NCI-H1105 (cell line): Measurements from ENCODE around the gene ATOH8.

Experiments used
- DNase-seq: peaks from one replicate; lab custom pipeline; 2025; lab: John Stamatoyannopoulos, UW

The ATOH8 gene

DNA sequence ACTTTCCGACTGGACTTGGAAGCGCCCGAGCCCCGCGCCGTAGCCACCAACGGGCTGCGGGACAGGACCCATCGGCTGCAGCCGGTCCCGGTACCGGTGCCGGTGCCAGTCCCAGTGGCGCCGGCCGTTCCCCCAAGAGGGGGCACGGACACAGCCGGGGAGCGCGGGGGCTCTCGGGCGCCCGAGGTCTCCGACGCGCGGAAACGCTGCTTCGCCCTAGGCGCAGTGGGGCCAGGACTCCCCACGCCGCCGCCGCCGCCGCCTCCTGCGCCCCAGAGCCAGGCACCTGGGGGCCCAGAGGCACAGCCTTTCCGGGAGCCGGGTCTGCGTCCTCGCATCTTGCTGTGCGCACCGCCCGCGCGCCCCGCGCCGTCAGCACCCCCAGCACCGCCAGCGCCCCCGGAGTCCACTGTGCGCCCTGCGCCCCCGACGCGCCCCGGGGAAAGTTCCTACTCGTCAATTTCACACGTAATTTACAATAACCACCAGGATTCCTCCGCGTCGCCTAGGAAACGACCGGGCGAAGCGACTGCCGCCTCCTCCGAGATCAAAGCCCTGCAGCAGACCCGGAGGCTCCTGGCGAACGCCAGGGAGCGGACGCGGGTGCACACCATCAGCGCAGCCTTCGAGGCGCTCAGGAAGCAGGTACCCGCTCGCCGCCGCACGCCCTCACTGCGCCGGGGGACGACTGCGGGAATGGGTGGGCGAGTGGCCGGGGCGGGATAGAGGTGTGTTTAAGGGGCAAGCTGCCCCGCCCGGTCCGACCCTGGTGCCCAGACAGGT lies 713 bp downstream of the ATOH8 start:
- peak; percentile 63 for DNase-seq

DNA sequence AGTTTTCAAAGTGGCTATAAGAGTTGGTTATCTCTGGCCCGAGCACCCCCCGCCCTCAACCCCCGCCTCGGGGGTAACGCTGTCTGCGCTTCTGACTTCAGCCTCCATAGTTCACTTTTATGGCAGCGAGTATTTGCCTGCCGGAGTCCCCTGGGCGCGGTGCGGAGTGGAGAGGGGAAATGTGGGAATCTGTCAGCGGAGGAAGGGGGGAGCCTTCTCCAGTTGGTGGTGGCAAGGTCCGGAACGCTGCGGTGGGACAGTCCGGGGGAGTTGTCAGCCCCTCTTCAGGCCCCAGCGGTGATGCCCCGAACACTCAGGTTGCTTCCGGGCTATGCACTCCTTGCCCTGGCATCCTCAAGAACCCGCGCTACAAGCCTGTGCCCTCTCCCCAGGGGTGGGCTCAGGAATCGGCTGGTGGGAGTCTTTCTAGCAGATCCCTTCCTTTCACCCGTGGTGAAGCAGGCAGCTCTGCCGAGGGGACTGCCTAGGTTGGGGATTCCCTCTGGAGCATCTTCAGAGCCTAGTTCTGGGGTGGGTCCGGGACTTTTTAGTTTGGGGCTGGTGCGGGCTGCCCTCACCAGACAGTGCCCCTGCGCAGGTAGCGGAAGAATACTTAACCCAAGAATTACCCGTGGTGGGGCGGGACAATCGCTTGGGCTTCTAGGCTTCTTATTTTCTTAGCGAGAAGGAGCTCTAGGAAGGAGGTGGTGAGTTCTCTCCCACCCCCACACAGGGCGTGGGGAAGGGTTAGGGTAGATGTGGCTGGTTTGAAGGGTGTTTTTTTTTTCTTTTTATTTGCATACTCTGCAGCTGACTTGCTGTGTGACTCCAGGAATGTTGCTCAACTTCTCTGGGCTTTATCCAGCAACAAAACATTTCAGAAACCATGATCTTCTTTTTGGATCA lies 1.6 kb downstream of the ATOH8 start:
- no peak for DNase-seq

DNA sequence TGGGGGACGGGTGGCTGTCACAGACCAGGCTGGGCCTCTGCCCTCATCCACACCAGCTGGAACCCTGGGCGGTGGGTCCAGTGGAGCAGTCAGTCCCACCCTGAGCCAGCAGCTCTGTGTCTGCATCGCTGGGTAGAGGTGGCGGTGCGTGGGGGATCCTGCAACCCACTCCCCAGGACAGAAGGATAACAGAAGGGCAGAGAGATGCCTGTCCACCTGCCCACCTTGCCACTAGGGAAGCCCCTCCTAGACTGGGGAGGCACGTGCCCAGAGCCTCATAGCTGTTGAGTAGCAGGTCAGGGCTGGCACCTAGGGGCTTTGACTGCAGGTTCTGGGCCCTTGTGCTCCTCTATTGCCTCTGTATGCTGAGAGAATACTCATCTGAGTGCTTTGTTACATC lies 2.4 kb downstream of the ATOH8 start:
- DNase-seq, result no peak

DNA sequence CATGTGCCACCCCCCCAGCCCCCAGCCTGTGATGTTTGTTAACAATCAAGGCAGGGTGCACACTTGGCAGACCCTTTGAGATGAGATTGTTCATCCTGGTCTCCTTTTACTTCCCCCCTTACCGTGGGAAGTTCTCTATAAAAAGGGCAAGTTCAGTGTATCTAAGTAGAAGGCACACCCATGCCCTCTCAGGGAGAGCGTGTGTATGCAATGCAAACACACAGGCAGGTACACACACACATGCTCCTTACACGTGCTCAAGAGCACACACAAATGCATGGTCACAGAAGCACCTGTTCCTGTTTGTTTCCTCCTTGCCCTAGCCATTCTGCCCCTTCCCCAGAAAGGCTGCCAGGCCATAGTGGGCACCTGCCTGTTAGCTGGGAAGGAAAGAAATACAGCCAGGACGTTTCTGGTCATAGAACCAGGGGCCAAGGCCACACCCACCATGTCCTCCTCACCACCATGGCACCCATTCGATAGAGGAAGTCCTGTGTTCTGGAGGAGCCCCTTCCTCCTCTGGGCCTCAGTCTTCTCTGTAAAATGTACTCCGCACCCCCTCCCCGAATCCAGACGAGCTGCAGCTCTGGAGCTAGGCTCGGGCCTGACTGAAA lies 3.1 kb downstream of the ATOH8 start:
- DNase-seq, result no peak

DNA sequence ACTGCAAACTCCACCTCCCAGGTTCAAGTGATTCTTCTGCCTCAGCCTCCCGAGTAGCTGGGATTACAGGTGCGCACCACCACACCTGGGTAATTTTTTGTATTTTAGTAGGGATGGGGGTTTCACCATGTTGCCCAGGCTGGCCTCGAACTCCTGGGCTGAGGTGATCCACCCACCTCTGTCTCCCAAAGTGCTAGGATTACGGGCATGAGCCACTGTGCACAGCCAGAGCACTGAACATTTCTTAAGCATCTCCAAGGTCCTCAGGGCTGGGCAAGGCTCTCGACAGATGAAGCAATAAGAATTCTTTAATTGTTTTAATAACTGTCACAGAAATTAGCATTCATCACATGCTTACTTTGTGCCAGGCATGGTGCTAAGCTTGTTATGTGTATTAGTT lies 4.1 kb downstream of the ATOH8 start:
- DNase-seq, result no peak

DNA sequence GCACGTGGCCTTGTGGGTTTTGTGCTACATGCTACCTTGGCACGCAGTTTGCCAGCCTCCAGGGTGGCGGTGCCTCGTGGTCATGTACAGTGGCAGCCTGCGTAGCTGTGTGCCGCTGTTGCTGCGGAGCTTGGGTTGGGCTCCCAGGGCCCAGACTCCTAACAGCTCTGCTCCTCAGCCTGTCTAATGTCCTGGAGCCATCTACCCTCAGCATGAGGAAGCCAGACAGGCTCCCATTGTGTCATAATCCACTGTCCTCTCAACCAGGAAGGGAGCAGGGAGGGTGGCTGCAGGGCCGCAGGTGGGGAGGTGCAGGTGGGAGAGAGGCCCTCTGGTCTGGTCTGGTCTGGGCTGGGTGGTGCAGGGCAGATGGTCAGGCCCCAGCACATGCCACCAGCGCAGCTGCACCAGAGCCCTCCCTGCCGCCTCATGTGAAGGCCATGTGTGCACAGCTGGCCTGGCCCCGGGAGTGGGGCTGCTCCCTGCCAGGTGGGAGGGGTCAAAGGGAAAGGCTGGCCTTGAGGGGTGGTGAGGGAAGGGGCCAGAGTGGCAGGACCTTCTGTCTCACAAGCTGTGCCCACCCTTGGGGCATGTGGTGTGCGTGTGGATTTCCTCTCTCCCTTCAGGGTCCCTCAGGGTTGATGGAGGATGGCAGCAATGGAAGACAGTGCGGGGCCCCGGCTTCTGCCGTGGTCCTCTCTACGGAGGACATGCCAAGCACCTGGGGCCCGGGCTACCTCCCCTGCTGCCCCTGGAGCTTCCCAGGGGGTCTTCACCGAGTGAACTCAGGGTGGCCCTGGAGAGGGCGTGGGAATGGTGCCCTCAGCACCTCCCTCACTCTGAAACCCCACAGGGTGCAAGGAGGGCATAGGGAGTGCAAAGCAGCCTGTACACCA lies 4.8 kb downstream of the ATOH8 start:
- no peak for DNase-seq

DNA sequence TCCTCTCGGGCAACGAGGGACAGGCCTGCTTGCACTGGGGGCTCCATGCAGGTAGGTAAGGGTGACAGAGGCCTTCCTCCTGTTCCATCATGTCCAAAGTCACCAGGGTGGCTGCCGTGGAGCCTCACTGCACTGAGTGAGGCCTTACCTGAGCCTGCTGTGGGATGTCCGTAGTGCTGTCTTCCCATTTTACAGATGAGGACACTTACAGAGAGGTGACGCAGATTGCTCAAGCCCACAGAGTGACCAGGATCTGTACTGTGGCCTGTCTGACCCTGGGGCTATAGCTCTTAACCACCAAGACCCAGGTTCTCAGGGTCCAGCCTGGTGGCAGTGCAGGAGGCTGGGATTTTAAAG lies 5.4 kb downstream of the ATOH8 start:
- DNase-seq, result no peak

DNA sequence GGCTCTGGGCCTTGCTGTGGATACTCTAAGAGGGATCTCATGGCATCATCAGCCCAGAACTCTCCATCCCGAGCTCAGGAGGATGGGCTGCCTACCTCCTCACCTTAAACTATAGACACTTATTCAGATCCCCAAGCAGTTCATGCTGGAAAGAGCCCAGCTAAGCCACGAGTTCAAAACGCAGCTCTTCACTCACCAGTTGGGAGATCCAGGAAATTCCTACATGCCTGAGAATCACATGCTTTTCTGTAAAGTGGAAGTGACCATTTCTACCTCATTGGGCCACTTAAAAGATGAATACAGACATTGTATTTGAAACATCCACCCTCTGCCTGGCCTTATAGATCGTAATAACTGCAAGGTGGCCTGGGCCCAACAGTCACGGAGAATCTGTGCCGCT lies 6.6 kb downstream of the ATOH8 start:
- no peak for DNase-seq

DNA sequence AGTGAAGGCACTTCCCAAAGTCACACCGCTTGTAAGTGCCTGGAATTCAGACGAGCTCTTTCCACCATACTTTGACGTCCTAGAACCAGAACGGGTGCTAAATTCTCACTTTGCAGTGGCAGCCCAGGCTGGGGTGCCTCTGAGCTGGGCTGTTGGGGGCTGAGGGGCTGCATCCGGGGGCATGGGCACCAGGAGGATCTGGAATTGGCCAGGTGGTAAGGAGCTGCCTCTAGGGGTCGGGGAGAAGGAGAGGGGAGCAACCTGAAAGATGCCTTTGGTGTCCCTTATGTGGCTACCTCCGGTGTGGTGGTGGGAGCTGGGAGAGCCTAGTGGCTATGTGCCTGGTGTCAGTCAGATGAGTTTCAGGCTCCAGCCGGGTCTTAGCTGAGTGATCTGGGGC lies 7.1 kb downstream of the ATOH8 start:
- DNase-seq, result no peak

DNA sequence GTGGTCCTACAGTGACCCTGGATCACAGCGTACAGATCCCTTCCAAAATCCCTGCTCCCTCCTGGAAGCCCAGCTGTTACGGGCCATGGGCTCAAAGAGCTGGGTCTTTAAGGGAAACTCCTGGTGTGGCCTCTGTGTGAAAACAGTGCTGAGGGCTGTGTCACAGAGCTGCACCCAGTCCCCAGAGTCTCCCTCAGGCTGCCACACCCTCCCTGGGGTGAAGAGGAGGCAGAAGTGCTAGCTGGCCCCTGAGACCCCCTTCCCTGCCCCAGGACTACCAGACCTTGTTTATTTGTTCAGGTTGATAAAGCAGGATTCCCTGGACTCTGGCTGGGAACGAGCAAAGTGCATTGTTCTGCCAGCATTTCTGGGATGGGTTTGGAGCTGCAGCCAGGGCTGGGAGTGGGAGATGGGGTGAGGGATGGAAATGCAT lies 7.7 kb downstream of the ATOH8 start:
- DNase-seq, result no peak

DNA sequence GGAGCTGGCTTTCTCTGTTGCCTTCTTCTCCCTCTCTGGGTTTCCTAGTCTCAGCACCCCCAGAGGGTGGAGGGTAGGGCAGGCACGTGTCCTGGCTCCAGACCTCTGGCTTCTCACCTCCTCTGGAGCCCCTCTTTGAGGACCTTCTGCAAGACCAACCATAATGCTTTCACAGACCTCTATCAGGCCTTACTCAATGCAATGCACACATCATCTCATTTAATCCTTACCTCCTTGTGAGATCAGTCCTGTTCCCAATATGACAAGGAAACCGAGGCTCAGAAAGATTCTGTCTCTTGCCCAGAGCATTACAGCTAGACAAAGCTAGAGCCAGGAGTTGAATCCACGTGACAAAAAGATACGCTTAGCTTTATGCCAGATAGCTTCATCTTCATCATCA lies 8.2 kb downstream of the ATOH8 start:
- no peak for DNase-seq

DNA sequence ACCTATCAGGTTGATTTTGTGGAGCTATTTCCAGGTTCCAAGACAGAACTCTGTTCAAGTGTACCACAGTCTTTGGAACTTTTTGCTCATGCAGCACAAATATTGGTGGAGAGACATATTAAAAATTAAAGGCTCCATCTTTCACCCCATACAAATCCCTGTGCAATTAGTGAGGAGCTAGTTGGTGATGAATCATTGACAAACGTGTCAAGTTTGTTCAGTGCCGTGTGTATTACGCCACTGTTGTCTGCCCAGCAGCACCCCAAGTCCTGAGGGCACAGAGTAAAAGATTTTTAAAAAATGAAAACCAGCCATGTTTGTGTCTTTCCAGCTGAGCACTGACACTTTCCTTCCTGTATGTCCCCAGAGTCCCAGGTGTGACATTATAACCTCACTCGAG lies 9.3 kb downstream of the ATOH8 start:
- DNase-seq, result no peak

DNA sequence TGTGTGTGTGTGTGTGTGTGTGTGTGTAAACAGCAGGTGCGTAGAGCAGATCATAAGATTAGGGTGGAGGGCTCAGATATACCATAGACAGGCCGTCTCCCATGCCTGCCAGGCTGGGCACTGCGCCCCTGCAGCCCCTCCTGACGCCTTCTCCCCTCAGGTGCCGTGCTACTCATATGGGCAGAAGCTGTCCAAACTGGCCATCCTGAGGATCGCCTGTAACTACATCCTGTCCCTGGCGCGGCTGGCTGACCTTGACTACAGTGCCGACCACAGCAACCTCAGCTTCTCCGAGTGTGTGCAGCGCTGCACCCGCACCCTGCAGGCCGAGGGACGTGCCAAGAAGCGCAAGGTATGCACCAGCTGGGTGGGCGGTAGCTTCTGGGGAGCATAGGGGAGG lies 10.0 kb downstream of the ATOH8 start:
- no peak for DNase-seq

DNA sequence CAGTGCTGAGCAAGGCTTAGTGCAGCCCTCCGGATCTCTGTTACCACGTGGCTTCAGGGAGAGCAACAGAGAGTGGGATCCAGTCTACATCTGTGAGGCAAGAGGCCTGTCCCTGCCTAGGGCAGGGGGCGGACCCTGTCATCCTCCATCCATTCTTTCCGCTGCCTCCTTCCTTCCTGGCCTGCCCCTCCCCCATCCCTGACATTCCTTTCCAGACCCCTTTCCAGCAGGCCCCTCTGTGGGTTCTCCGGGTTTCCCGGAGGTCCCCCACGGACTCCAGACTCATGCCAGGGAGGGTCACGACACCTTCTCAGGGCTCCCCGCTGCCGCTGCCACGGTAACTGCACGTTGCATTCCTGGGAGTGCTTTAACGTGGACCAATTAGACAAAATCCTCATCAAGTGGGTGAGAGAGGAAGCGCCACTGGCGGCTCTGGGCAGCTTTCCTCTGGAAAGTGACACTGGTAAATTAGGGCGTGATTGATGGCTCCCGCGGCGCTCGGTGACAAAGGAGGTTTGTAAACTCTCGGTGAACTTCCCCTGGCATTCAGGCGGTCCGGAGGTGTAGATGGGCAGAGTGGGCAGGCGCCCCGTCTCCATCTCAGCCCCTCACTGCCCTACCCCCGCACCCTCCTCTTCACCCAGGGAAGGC lies 11.4 kb downstream of the ATOH8 start:
- DNase-seq, result peak; percentile 80

DNA sequence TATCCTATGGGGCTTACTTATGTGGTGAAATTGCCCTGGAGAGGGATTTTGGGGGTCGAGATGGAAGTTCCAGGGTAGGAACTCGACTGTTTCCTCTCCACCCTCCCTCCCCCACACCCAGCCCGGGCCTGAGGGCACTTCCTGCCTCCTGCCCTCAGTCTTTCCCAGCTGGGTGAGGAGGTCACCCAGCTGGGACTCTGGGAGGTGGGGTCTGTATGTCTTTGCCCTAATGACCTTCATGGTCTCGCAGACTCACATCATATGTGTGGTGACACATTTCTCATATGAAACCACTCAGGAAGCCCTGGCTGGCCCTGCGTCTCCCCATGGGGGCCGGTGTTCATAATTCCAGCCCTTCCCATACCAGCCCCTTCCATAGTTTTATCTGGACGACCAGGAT lies 12.4 kb downstream of the ATOH8 start:
- no peak for DNase-seq

DNA sequence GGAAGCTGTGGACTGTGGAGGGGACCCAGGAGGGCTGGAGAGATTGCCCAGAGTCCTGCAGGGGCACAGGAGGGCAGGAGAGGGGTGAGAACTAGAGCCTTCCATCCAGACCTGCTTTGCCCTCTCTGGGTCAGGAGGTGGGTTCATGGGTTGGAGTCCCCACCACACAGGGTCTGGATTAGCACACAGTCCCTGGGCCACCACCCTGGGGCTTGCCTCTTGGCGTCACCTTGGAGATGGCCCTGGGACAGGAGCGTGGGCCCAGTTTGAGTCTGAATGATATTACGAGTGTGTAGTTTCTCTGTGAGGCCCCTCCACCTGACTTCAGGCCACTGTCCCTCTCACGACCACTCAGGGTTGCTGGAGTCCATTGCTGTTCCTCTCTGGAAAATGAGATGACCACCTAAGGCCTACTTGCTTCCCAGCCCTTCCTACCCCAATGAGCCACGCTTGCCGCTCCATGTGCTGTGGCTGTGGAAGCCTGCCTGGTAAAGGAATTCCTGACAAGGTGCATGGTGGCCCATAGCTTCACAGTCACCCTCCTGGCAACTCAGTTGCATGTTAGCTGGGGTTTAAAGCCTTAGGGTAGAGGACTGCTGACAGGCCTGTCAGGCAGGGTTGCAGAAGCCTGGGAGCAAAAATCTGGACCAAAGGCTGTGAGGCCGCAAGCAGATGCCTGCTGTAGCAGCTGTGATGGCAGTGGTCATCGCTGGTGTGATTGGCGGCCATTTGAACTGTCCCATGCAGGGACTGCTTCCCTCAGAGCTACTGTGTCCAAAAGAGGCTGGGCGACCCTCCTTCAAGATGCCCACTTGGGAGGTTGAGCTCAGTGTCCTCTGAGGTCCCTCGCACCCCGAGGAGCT lies 14.2 kb downstream of the ATOH8 start:
- DNase-seq, result no peak

DNA sequence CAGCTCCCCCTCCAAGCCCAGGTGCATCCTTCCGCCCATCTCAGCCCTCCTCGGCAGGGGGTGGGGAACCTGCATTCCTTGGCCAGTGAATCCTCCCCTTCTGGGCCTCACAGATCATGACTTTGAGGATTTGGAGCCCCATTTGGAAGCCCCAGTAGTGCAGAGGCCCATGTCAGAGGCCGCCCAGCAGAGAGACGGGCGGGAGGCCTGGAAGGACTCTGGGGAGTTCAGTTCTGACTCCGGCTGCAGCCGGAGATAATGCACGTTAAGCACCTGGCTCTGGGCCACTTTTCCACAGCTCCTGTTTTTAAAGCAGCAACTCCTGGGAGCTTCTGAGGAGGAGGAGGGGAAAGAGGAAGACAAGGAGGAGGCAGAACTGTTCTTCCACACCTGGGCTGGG lies 14.9 kb downstream of the ATOH8 start:
- DNase-seq, result peak; percentile 78

DNA sequence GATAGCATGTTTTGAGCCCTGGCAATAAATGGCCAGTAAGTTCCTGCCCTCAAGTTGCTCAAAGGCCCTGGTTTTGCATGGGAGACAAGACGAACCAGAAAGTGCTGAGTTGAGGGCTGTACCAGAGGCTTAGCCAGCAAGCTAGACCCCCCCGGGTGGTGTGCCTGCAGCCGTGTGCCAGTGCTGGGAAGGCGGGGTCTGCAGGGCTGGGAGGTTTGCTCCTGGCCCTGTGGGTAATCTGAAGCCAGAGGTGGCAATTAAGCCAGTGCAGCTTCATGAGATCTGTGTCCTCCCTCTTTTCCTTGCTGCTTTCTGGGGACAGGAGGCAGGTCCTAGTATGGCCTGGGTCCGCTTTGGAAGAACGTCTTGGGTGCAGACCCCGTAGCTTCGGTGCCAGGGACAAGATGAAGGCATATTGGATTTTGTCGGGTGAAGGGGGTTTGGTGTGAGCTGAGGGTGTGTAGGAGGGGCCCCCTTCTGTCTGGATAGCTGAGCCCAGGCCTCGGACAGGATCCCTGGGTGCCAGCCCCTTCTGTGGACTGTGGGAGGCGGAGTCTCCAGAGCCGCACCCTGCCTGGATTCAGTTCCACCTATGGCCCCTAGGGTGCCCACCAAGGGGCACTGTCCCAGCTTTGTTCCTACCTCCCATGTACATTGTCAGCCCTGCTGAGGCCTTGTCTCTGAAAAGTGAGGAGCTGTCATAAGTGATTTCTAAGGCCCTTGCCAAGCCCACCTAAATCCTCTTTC lies 15.6 kb downstream of the ATOH8 start:
- peak; percentile 62 for DNase-seq

DNA sequence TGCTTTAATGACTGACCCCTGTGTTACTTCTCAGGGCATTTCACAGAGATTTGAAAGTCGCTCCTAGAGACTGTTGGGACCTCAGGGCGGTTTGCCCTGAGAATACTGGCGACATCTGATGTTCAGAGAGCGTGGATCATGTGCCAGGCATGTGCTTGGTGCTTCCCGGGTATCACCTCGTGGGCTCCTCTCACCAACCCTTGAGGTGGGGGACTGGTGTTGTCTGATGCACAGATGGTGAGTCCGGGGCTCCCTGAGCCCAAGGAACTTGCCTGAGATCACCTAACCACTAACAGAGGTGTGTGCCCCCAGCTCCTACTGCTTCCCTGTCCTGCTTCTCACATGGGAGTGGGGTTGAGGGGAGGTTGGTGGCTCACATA lies 16.2 kb downstream of the ATOH8 start:
- DNase-seq, result no peak

DNA sequence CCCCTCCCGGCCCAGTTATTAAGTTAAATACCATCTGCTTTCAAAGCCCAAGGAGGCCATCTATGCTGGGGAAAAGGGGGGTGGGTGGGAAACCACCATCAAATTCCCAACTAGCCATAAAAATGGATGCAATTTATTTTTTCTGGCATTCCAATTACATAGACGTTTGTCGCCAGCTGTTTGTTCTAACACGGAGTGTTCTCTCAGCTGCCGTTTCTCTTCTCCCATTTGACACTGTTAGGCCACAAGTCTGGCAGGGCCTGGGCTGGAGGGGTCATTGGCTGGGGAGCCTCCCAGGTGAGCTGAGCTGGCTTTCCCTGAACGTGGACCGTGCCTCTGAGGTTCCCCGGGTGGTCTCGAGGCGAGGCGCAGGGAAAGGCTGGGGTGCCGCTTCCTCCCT lies 16.6 kb downstream of the ATOH8 start:
- DNase-seq, result no peak
